Natural killer cell (primary cell): Measurements from ENCODE around the gene GLP2R. TPM values are rescaled to one million over a fixed set of nuclear protein-coding genes. Genes with fewer than 3 reads are reported as not detected.

Experiments
- ATAC-seq, 3 donors: fragments of 150-1000 bp in 2 of 3; fragments of 200-7000 bp in 1 of 3; cut with Tn5 transposase; 1 replicate in 1 of 3; 2 replicates in 2 of 3; pipeline ENCODE4 v1.10.0; 2021; ENCODE audit warnings: mild to moderate bottlenecking in 2 of 3, moderate library complexity in 2 of 3
- DNase-seq, 2 donors: peaks; one replicate each; pipeline versions ENCODE4 v3.0.0 to v3.0.0-alpha.2; 2013 to 2021; ENCODE audit warnings: mixed read lengths in 1 of 2
- H3K27ac ChIP-seq: one replicate; pipeline ENCODE4 v1.5.1; 2013; ENCODE audit warnings: mild to moderate bottlenecking, low read length
- H3K27me3 ChIP-seq: one replicate; pipeline ENCODE4 v1.6.1; 2013; ENCODE audit warnings: low read length; ENCODE audit not compliant: control insufficient read depth, insufficient read depth
- H3K36me3 ChIP-seq: one replicate; pipeline ENCODE4 v1.6.1; 2013; ENCODE audit warnings: low read length; ENCODE audit not compliant: control insufficient read depth, insufficient read depth
- H3K4me1 ChIP-seq: one replicate; pipeline ENCODE4 v1.6.1; 2013; ENCODE audit warnings: low read length; ENCODE audit not compliant: control insufficient read depth, insufficient read depth
- H3K4me3 ChIP-seq: one replicate; pipeline ENCODE4 v1.5.1; 2013; ENCODE audit warnings: low read length
- H3K9me3 ChIP-seq: one replicate; pipeline ENCODE4 v1.6.1; 2013; ENCODE audit warnings: low read length; ENCODE audit not compliant: control insufficient read depth, insufficient read depth
- H3K27ac Mint-ChIP-seq, 2 donors: one replicate each; pipeline ENCODE4 v1.8.0; 2022; ENCODE audit warnings: mild to moderate bottlenecking in 2 of 2, mixed read lengths in 2 of 2, moderate library complexity in 1 of 2
- H3K27me3 Mint-ChIP-seq, 2 donors: one replicate each; pipeline ENCODE4 v1.8.0; 2022; ENCODE audit warnings: low read depth in 2 of 2, mixed read lengths in 2 of 2
- H3K36me3 Mint-ChIP-seq: one replicate; pipeline ENCODE4 v1.8.0; 2022; ENCODE audit warnings: mixed read lengths
- H3K4me1 Mint-ChIP-seq, 2 donors: one replicate each; pipeline ENCODE4 v1.8.0; 2022; ENCODE audit warnings: mixed read lengths in 2 of 2
- H3K4me3 Mint-ChIP-seq: one replicate; pipeline ENCODE4 v1.8.0; 2022; ENCODE audit warnings: mild to moderate bottlenecking, moderate library complexity, mixed read lengths
- H3K9me3 Mint-ChIP-seq, 2 donors: one replicate each; pipeline ENCODE4 v1.8.0; 2022; ENCODE audit warnings: mixed read lengths in 2 of 2
- WGBS: methylation state at CpG from one replicate; pipeline ENCODE4 v1.1.7; 2013; ENCODE audit warnings: missing lambda C conversion rate; ENCODE audit not compliant: insufficient coverage; 5-methylcytosine and 5-hydroxymethylcytosine counted together
- intact Hi-C: fragments of 100-400 bp; cut with micrococcal nuclease; formaldehyde crosslinking; loops from one replicate; pipeline ENCODE4 v1.14.2; 2022
- total RNA-seq, 4 donors: library from RNA; stranded (reverse); fragments of 120-200 nt in 1 of 4; gene quantifications; one replicate each; pipeline versions ENCODE4 v1.2.3 to v1.2.4, GENCODE V29; 2013 to 2022
- TF ChIP-seq, protein P1 (sequence below): fragments of 200-600 bp; IDR thresholded peaks from one replicate; pipeline ENCODE4 v1.8.0; 2022; ENCODE audit warnings: antibody characterized with exemption

Gene GLP2R
- total RNA-seq, 3 donors from 2014 or later (not counting 1 experiment from before 2014, with no cell fraction given): not detected

DNA sequence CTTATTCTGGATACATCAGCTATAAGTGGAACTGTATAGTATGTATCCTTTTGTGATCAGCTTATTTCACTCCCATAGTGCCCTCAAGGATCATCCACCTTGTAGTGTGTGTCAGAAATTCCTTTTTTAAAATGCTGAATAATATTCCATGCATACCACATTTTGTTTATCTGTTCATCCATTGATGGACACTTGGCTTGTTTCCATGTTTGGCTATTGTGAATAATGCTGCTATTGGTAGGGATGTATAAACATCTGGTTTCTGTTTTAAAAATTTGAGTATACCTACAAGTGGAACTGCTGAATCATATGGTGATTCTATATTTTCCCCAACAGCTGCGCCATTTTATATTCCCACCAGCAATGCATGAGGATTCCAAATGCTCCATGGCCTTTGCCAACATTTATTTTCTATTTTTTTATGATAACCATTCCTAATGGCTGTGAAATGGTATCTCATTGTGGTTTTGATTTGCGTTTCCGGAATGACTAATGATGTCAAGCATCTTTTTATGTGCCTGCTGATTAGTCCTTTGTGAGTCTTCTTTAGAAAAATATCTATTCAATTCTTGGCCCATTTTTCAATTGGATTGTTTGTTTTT lies 67.8 kb downstream of the GLP2R start:
- H3K27ac ChIP-seq: no peak overlapping the region
- intact Hi-C loops: no loop called here
- Mint-ChIP-seq H3K36me3 (no peaks in the 10 kb centered on the region), H3K4me3 (no peak overlapping the region), H3K4me1 (peaks cover 5 to 10% of the 10 kb centered on the region in 2 donors), H3K27ac (no peak overlapping the region), H3K9me3 (no peaks in the 10 kb centered on the region), H3K27me3 (peaks cover 10 to 21% of the 10 kb centered on the region in 2 donors)
- H3K9me3 ChIP-seq: no peaks in the 10 kb centered on the region
- WGBS: 79% methylated on average over 3 of the region's 3 CpGs
- TF ChIP-seq, protein P1, sequence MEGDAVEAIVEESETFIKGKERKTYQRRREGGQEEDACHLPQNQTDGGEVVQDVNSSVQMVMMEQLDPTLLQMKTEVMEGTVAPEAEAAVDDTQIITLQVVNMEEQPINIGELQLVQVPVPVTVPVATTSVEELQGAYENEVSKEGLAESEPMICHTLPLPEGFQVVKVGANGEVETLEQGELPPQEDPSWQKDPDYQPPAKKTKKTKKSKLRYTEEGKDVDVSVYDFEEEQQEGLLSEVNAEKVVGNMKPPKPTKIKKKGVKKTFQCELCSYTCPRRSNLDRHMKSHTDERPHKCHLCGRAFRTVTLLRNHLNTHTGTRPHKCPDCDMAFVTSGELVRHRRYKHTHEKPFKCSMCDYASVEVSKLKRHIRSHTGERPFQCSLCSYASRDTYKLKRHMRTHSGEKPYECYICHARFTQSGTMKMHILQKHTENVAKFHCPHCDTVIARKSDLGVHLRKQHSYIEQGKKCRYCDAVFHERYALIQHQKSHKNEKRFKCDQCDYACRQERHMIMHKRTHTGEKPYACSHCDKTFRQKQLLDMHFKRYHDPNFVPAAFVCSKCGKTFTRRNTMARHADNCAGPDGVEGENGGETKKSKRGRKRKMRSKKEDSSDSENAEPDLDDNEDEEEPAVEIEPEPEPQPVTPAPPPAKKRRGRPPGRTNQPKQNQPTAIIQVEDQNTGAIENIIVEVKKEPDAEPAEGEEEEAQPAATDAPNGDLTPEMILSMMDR: no peak
- H3K4me3 ChIP-seq: no peak overlapping the region
- no peaks in the 10 kb centered on the region for H3K27me3 ChIP-seq
- no peaks in the 10 kb centered on the region for H3K4me1 ChIP-seq
- no peak for ATAC-seq
- no peaks in the 10 kb centered on the region for H3K36me3 ChIP-seq
- no peak for DNase-seq

DNA sequence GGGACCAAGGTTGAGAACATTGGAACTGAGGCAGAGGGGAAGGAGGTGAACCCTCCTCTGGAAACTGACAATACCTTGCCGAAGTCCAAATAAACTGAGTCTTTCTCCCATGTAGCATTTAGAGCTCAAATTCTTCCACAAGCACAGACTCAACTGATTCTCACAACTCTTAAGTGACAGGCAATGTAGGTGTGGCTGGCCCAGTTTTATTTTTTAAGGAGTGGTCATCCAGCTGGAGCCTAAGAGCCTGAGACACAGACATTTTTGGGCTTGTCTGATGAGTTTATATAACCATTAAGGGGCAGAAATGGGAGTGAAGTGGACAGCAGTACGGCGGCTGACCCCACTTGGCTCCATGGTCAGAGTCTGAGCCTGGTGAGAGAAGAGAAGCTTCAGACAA lies 68.5 kb downstream of the GLP2R start:
- Histone ChIP-seq H3K4me3 (no peak overlapping the region), H3K27ac (no peak overlapping the region), H3K36me3 (no peaks in the 10 kb centered on the region), H3K4me1 (no peaks in the 10 kb centered on the region), H3K9me3 (no peaks in the 10 kb centered on the region), H3K27me3 (no peaks in the 10 kb centered on the region)
- 97% methylated on average over 3 of the region's 3 CpGs for WGBS
- TF ChIP-seq, protein P1: no peak
- peaks cover 5 to 10% of the 10 kb centered on the region in 2 donors for H3K4me1 Mint-ChIP-seq
- H3K27me3 Mint-ChIP-seq: peaks cover 11 to 21% of the 10 kb centered on the region in 2 donors
- H3K4me3 Mint-ChIP-seq: no peak overlapping the region
- no peak overlapping the region for H3K27ac Mint-ChIP-seq
- intact Hi-C loops: no loop called here
- ATAC-seq (no peak), DNase-seq (no peak)
- H3K36me3 Mint-ChIP-seq: no peaks in the 10 kb centered on the region
- H3K9me3 Mint-ChIP-seq: no peaks in the 10 kb centered on the region

DNA sequence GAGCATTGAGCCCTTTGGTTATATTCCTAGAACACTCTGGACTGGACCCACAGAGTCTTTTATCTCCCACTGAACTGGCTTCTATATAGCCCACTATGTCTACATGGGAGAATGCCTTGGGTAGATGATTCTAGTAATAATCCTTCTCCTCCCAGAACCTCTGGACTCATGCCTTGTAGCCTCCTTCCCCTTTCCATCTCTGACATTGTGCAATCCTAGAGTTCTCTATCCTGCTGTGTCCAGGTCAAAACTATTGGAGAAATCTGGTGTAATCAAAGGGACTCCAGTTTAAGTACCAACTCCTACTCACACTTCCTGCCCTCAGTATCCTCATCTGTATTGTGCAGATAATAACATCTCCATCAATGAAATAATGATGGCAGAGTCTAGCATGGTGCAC lies 70.2 kb downstream of the GLP2R start:
- peaks cover 5% of the 10 kb centered on the region in 2 donors for H3K4me1 Mint-ChIP-seq
- no peak for DNase-seq
- no peak overlapping the region for H3K27ac Mint-ChIP-seq

More for the DNA sequence above, 70.2 kb downstream of the GLP2R start:
- H3K9me3 ChIP-seq: no peaks in the 10 kb centered on the region
- Mint-ChIP-seq H3K36me3 (no peaks in the 10 kb centered on the region), H3K9me3 (no peaks in the 10 kb centered on the region), H3K4me3 (no peak overlapping the region), H3K27me3 (peaks cover 9 to 21% of the 10 kb centered on the region in 2 donors)
- H3K27me3 ChIP-seq: no peaks in the 10 kb centered on the region
- H3K4me1 ChIP-seq: no peaks in the 10 kb centered on the region
- no peaks in the 10 kb centered on the region for H3K36me3 ChIP-seq
- H3K4me3 ChIP-seq: no peak overlapping the region
- H3K27ac ChIP-seq: no peak overlapping the region
- intact Hi-C loops: no loop called here
- ATAC-seq: no peak
- TF ChIP-seq, protein P1: no peak
